Mammary epithelial cell (primary cell): ENCODE measurements around the gene ITFG2.

ENCODE experiments used
- CTCF ChIP-seq, 2 donors: IDR thresholded peaks in 1 of 2; conservative IDR thresholded peaks in 1 of 2; 2 replicates each; pipeline ENCODE4 v1.5.1; 2011 to 2012; ENCODE audit warnings: inconsistent platforms in 2 of 2, low read length in 2 of 2, mild to moderate bottlenecking in 2 of 2, control low read depth in 1 of 2, low read depth in 1 of 2; ENCODE audit not compliant: insufficient read depth in 1 of 2; ENCODE audit errors: extremely low read depth in 1 of 2
- EZH2 ChIP-seq: IDR thresholded peaks from 2 replicates; pipeline ENCODE4 v1.6.1; 2012; ENCODE audit warnings: low read length, inconsistent platforms, borderline replicate concordance

DNA sequence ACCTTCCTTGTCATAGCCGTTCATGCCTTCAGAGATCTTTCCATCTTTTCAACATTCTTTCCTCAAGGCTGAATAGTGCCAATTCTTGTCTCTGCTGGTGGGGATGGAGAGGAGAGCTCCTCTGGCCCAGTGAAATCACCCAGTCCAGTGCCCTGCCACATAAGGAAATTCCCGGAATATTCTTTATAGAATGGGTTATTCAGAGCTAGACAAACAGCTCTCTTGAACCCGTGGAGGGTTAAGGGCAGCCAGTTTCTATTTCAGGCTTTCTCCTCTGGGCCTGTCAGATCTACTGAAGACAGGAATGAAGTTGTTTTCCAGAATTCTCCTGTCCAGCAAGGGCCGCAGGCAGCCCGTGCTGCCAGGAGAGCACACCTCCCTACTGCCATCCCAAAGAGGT is 30.5 kb downstream of the ITFG2 start:
- TF ChIP-seq CTCF (conservative IDR thresholded peaks at IDR 0.05 in 1 of 2, IDR thresholded peaks at IDR 0.05 in 1 of 2; ENCODE audit: extremely low read depth in 1 of 2, insufficient read depth in 1 of 2, low read depth in 1 of 2, low read length in 2 of 2) (no peak), EZH2 (no peak)
